GM21529 (cell line): Measurements from ENCODE around the gene SERINC4.
"Not testable (repeated sequence)": the region's sequence is repeated elsewhere in the genome, so short reads cannot be mapped to it uniquely, and the experiment has no call there.

Source experiments
- ATAC-seq: cut with Tn5 transposase; IDR thresholded peaks from one replicate; pipeline ENCODE4 v1.9.1; 2021; ENCODE audit not compliant: unreplicated experiment

SERINC4 gene

DNA sequence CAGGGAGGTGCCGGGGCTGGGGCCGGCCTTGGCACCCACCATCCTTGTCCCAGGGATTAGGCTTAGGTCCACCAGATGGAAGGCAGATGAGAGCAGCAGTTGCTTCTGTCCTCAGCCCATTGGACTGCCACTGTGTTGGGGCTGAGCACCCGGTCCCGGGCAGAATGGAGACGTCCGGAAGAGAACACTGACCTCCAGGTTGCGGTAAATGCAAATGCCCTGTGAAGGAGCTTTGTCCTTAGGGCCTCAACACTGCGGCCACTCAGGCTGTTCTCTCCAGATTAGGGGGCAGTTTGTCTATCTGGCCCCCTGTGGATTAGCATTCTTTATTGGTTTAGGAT lies at the start of gene SERINC4:
TSS of gene SERINC4 (minus strand) at position 276 of the 341 bp plus-strand sequence. CDS start at position 42, 234 bp downstream.
- ATAC-seq, result no peak

DNA sequence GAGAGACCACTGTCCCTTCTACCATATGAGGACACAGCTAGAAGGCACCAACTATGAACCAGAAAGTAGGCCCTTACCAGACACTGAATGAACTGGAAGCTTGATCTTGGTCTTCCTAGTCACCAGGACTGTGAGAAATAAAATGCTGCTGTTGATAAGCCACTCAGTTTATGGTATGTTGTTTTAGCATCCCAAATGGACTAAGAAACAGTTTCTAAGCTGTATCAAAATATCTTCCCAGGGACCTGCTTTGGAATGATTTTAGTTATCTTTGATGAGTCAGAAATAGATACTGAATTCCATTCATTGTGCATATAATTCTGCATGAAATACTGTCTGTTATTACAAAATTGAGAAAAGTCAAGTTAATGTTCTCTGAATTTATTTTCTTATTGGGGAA lies 45.4 kb upstream of the SERINC4 start:
- ATAC-seq, result no peak

DNA sequence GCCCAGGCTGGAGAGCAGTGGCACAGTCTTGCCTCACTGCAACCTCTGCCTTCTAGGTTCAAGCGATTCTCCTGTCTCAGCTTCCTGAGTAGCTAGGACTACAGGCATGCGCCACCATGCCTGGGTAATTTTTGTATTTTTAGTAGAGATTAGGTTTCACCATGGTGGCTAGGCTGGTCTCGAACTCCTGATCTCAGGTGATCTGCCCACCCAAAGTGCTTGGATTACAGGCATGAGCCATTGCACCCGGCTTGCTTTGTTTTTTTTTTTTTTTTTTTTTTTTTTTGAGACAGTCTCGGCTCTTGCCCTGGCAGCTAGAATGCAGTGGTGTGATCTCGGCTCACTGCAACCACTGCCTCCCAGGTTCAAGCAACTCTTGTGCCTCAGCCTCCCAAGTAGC lies 32.5 kb upstream of the SERINC4 start:
- ATAC-seq, result not testable (repeated sequence)

DNA sequence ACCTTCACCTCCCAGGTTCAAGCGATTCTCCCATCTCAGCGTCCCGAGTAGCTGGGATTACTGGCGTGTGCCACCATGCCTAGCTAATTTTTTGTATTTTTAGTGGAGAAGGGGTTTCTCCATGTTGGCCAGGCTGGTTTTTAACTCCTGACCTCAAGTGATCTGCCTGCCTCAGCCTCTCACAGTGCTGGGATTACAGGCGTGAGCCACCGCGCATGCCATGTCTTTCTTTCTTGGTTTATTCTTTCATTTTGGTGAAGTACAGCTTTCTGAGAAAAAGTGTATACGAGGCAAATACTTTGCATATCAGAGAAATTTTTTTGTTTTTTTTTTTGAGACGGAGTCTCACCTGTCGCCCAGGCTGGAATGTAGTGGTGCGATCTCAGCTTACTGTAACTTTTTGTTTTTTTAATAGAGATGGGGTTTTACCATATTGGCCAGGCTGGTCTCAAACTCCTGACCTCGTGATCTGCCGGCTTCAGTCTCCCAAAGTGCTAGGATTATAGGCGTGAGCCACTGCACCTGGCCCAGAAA lies 31.6 kb upstream of the SERINC4 start:
- ATAC-seq, result not testable (repeated sequence)

DNA sequence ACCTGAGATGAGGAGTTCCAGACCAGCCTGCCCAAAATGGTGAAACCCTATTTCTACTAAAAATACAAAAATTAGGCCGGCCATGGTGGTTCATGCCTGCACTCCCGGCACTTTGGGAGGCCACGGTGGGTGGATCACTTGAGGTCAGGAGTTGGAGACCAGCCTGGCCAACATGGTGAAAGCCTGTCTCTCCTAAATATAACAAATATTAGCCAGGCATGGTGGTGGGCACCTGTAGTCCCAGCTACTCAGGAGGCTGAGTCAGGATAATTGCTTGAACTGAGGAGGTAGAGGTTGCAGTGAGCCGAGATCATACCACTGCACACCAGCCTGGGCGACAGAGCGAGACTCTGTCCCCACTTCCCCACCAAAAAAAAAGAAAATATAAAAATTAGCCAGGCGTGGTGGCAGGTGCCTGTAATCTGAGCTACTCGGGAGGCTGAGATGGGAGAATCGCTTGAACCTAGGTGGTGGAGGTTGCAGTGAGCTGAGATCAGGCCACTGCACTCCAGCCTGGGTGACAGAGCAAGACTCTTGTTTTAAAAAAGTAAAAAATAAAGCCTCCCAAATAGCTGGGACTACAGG lies 30.8 kb upstream of the SERINC4 start:
- ATAC-seq, result not testable (repeated sequence)

DNA sequence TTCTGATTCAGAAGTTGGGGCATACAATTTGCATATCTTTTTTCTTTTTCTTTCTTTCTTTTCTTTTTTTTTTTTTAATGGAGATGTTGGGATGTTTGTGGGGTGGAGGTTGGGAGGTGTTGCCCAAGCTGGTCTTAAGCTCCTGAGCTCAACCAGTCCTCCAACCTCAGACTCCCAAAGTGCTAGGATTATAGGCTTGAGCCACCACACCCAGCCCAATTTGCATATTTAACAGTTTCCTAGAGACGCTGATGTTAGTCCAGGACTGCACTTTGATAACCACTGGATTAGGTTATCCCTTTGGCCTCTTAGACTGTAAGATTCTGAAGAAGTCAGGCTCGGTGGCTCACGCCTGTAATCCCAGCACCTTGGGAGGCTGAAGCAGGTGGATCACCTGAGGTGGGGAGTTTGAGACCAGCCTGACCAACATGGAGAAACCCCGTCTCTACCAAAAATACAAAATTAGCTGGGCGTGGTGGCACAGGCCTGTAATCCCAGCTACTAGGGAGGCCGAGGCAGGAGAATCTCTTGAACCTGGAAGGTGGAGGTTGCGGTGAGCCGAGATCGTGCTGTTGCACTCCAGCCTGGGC lies 30.0 kb upstream of the SERINC4 start:
- ATAC-seq, result not testable (repeated sequence)

DNA sequence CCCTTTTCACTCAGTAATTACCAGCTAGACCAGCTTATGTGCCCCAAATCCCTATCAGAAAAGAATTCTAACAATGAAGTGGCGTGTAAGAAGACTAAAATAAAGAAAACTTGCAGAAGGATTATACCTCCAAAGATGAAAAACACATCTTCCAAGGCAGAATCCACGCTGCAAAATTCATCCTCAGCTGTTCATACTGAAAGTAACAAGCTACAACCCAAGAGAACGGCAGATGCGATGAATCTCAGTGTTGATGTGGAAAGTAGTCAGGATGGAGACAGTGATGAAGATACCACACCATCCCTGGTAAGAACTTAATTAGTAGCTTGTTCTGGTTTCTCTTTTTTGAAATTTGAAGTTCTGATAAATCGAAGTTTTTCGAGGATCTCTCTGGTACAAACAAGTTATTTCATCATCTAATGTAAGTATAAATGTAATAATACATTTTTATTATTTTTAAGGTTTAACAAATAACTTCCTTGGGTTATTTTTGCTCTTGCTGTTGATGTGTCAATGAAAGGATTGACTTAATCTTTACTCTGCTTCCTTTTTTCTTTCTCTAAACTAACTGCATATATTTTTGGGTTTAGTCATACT lies 28.1 kb upstream of the SERINC4 start:
- ATAC-seq, result no peak

DNA sequence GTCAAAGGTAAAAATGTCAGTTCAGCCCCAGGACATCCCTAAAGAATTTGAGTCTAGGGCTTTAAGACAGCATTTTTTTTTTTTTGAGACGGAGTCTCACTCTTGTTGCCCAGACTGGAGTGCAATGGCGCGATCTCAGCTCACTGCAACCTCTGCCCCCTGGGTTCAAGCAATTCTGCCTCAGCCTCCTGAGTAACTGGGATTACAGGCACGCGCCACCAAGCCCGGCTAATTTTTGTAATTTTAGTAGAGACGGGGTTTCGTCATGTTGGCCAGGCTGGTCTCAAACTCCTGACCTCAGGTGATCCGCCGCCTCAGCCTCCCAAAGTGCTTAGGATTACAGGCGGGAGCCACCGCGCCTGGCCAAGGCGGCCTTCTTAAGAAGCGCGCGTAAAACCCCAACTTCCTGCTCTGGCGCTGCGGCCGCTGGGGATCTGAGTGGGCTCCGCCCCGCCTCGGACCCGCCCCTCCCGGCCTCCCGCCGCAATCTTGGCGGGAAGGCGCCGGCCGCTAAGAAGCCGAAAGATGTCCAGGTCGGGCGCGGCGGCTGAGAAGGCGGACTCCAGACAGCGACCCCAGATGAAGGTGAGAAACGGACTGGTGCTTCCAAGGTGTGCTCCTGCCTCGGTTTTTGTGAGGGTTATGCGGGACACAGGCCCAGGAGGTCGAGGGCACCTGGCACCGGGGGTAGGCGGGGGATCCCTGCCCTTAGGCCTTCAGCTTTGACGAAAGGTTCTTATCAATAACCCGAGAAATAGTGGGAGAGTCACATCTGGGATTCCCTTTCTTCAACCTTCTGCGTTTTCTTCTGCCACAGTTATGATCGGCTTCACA lies 26.7 kb upstream of the SERINC4 start, which contains the start of gene WDR76:
TSS of gene WDR76 (plus strand) at position 495 of the 834 bp plus-strand sequence. CDS start at position 526, 31 bp downstream.
- peak; percentile 59 for ATAC-seq

DNA sequence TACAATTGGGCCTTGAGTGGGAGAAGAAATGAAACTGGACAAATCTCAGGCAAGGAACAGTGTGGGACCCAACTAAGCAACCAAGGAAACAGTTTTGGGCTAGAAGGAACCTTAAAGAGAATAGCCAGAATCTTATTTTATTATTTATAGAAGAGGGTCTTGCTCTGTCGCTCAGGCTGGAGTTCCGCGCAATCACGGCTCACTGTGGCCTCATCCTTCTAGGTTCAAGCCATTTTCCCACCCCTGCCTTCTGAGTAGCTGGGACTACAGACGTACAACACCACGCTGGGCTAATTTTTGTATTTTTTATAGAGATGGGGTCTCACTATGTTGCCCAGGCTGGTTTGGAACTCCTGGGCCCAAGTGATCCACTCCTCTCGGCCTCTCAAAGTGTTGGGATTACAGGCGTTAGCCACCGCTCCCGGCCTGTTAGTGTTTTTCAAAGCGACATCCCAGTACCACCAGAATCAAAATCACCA lies 26.0 kb upstream of the SERINC4 start:
- no peak for ATAC-seq

DNA sequence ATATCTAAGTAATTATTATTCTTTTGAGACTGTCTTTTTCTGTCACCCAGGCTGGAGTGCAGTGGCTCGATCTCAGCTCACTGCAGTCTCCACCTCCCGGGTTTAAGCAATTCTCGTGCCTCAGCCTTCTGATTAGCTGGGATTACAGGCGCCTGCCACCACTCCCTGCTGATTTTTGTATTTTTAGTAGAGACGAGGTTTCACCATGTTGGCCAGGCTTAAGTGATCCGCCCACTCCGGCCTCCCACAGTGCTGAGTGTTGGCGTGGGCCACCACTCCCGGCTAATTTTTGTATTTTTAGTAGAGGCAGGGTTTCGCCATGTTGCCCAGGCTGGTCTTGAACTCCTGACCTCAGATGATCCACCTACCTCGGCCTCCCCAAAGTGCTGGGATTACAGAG lies 25.3 kb upstream of the SERINC4 start:
- not testable (repeated sequence) for ATAC-seq

DNA sequence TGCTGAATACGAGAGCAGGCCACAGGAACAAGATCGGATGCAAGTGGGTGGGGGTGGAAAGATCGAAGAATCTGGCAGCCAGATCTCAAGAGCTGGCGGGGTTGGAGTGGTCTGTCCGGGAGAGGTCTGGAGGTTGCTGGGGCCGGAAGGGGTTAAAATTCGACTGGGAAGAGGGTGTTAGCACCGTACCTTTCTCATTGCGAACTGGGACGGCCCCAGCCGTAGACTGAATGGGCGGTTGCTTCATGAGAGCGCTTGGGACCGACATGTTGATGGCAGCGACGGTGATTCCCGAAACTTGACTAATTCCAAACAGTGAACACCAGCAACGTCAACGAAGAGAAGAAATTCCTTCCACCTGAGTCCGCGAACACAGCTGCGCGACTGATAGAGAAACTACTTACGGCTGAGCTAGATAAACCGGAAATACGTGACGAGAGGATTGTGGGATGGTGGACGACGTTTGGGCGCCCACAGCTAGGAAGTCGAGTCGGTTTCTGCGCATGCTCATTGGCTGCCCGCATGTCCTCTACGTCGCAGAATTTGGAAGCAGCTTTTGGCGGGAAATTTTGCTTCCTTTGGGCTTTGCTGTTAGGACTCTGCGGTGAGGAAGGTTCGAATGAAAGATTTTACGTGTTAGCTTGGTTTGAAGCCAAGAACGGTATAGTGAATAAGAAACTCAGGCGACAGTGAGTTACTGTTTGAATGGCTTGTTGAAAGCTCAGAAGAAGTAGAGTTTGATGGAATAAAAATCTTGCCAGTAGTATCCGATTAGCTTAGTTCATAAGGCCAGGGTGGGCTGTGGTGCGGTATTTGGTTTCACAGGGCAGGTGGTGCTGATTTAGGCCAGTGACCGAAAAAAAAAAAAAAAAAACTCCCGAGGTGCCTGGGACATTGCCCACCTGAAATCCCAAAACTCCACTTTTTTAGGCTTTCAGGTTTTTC lies 24.6 kb upstream of the SERINC4 start, which contains the start of gene MFAP1:
TSS of gene MFAP1 (minus strand) at position 389 of the 945 bp plus-strand sequence. CDS start at position 268, 121 bp downstream.
- peak; percentile 66 for ATAC-seq

DNA sequence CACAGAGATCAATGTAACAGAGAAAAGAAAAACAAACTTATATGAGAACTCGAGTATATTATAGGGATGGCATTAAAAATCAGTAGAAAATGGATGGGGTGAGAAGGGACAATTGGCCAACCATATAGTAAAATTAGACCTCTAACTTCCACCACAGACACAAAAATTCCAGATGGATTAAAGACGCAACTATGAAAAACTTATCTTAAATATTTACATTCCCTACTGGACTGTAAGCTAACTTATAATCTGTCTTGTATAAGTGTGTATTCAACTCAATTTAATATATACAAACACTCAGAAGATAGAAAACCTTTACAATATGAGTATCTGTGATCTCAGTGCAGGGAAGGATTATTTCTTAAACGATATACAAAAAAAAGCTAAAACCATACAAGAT lies 21.5 kb upstream of the SERINC4 start:
- ATAC-seq, result no peak

DNA sequence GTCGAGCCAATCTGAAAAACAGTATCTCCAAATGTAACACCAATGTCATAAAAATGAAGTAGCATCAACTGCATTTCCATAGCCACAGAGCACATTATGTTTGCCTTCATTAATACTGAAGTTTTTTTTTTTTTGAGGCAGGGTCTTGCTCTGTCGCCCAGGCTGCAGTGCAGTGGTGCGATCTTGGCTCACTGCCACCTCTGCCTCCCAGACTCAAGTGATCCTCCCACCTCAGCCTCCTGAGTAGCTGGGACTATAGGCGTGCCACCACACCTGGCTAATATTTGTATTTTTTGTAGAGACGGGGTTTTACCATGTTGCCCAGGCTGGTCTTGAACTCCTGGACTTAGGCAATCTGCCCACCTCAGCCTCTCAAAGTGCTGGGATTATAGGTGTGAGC lies 15.0 kb upstream of the SERINC4 start:
- not testable (repeated sequence) for ATAC-seq

DNA sequence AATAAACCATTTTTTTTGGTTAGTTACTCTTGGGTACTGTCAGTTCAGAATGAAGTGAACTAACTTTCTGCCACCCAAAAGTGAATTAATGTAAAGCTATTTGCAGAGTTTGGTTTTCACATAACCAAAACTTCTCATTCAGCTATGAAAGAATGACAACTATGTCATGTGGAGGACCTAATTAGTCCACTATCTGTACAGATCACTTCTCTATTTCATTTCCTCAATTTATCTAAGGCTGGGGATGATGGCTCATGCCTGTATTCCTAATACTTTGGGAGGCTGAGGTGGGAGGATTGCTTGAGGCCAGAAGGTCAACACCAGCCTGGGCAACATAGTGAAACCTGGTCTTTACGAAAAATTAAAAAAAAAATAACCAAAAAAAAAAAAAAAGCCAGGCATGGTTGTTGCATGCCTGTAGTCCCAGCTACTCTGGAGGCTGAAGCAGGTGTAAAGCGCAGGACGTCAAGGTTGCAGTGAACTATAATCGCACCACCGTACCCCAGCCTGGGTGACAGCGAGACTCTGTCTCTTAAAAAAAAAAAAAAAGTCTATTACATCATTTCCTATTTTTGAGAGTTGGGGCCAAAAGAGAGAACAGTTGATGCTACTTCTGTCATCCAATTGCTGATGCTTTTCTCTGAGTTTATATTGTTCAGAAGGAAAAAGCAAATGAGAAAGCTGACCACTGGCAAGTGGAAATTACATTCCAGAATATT lies 9.1 kb upstream of the SERINC4 start:
- peak; percentile 77 for ATAC-seq

DNA sequence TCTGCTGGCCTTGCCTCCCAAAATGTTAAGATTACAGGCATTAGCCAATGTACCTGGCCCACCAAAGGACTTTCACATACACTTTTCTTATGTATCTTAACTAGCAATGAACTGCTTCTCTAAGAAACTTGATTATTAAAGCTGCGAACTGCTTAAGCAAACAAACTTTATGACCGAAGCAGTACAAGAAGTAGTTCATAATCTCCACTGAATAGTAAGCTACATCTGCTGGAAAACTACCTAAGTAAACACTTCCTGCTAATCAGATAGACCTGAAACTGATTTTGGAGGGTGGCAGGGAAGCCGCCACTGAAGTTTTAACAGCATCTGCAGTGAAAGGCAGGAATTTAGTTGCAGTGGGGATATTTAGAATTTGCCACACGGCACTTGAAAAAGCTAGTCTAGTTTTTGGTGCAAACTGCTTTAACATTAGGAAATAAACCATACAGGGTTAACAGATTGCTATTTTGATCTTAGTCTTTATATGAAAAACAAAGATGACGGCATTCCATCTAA lies 8.5 kb upstream of the SERINC4 start:
- no peak for ATAC-seq

DNA sequence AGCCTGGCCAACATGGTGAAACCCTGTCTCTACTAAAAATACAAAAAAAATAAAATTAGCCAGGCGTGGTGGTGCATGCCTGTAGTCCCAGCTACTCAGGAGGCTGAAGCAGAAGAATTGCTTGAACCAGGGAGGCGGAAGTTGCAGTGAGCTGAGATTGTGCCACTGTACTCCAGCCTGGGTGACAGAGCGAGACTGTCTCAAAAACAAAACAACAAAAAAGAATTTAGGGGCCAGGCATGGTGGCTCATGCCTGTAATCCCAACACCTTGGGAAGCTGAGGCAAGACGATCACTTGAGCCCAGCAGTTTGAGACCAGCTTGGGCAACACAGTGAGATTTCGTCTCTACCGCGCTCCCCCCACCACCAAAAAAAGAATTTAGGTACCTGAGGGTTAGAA lies 2.7 kb upstream of the SERINC4 start:
- ATAC-seq, result not testable (repeated sequence)

DNA sequence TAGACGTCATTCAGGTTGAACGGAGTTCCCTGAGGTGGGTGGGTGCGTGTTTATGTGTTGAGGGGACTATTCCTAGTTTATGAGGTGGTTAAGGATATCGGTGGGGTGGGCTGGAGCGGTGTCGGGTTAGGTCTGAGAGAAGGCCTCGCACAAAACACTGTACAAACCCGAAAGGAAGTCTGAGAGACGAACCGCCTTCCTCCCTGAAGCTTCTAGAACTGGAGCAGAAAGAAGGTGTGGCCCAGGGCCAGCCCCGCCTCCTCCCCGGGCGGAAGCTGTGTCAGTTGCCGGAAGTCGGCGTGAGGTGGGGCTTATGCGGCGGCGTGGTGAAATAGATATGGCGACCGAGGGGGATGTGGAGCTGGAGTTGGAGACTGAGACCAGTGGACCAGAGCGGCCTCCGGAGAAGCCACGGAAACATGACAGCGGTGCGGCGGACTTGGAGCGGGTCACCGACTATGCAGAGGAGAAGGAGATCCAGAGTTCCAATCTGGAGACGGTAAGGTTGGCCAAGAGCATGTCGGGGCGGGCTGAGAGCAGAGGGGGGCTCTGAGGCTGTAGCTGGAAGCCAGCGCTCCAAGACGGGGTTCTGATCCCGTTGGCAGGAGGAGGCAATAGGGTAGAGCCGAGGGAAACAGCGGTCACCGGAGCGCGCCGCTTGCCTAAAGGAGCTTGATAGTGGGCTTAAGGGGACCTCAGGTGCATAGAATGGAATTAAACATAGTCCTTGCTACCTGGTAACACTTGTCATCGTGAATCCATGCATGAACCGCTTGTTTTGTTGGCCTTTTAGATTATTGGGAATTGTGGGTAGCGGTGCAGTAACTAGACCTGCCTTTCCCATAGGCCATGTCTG lies 494 bp upstream of the SERINC4 start, which contains the start of gene HYPK:
TSS of gene HYPK (plus strand) at position 314 of the 856 bp plus-strand sequence. CDS start at position 338, 24 bp downstream.
- peak; percentile 80 for ATAC-seq
